A549 (cell line): ENCODE data around the gene CPSF2.

Experiments
- BHLHE40 ChIP-seq: IDR thresholded peaks from 2 replicates; pipeline ENCODE4 v1.6.1; 2012; ENCODE audit warnings: low read depth, low read length, inconsistent platforms
- CTCF ChIP-seq: fragments of >200 bp; sonication (Bioruptor Twin); formaldehyde crosslinking; IDR thresholded peaks from 3 replicates; pipeline ENCODE4 v1.5.1; 2016
- FOXS1 ChIP-seq: fragments of 250-450 bp; sonication (Bioruptor Pico); IDR thresholded peaks from 2 replicates; pipeline ENCODE4 v1.5.0; 2020; ENCODE audit warnings: mild to moderate bottlenecking, moderate library complexity
- MAX ChIP-seq: IDR thresholded peaks from 2 replicates; pipeline ENCODE4 v1.6.1; 2012
- POLR2A ChIP-seq: IDR thresholded peaks from 2 replicates; pipeline ENCODE4 v1.6.1; 2012; ENCODE audit warnings: mild to moderate bottlenecking, low read length
- POLR2AphosphoS2 ChIP-seq: conservative IDR thresholded peaks from 2 replicates; pipeline ENCODE4 v1.6.1; 2012; ENCODE audit warnings: low read length, improper control_type of control experiment, inconsistent platforms
- SMC3 ChIP-seq: fragments of >200 bp; sonication (Bioruptor Twin); formaldehyde crosslinking; IDR thresholded peaks from 3 replicates; pipeline ENCODE4 v1.6.1; 2018; ENCODE audit warnings: inconsistent platforms

- TF ChIP-seq CTCF (no peak), BHLHE40 (no peak), SMC3 (no peak), POLR2A (no peak), MAX (no peak), FOXS1 (no peak), POLR2AphosphoS2 (no peak)
These were observed 63.8 kb downstream of the CPSF2 start for GRCh38 chr14:92185559-92185958.
